ENCODE measurements around the gene NTNG1. TPM values are rescaled to one million over a fixed set of nuclear protein-coding genes. Genes with fewer than 3 reads are reported as not detected.

Gene NTNG1
- total RNA-seq, 1 experiment from 2014 or later = 1.5 TPM

DNA sequence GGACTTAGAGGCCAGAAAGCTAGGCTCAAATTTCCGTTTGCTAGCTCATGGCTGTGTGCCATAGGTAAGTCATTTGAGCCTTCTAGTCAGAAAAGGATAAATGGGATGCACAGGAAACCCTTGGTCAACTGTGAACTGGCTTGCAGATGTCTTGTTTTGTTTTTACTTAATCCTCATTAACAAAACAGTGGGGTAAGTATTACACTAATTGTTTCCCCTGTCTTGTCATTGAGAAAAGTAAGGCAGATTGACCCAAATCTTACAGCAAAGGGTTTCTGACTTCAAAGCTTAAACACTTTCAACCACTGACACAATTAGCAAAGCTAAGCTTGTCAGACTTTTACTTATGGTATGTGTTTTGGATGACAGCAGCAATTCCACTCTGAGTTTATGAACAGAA, 291.3 kb downstream of the NTNG1 start:
- no peak overlapping the region for H2BK120ac ChIP-seq (ENCODE audit: low read depth, low read length, poor library complexity, severe bottlenecking)
- H3T11ph ChIP-seq (ENCODE audit: low read length) = no peak overlapping the region
- no peak overlapping the region for H3K56ac ChIP-seq (ENCODE audit: insufficient read length, low read depth, low read length)
- no peak overlapping the region for H3K23ac ChIP-seq (ENCODE audit: insufficient read length, low read depth, low read length)
- H4K5ac ChIP-seq (ENCODE audit: insufficient read length, low read depth, low read length) = no peak overlapping the region
- no peaks in the 10 kb centered on the region for H3K23me2 ChIP-seq (ENCODE audit: insufficient read length, low read depth, low read length, poor library complexity, severe bottlenecking)
- no peak overlapping the region for H3K9ac ChIP-seq (ENCODE audit: extremely low read depth, insufficient read length, low read length)
- no peak overlapping the region for H3K27ac Mint-ChIP-seq
- no peak overlapping the region for H3K27ac ChIP-seq (ENCODE audit: insufficient read length, low read depth, low read length)
- H2AFZ ChIP-seq (ENCODE audit: low read length) = no peak overlapping the region
- peaks cover 0 to 2% (median 0%) of the 10 kb centered on the region in 3 experiments; a peak in 2 of 7 replicates for H3K36me3 Mint-ChIP-seq (ENCODE audit: insufficient read depth in 1 of 3, low read depth in 3 of 3)
- H3K4me2 ChIP-seq (ENCODE audit: insufficient read depth, insufficient read length, low read length) = no peak overlapping the region
- WGBS (ENCODE audit: extremely low coverage, insufficient read length, low lambda C conversion rate) = no CpG with 5 or more reads among the region's 1 CpG
- no peaks in the 10 kb centered on the region for H3K9me3 ChIP-seq (ENCODE audit: control insufficient read depth, low read depth, low read length)
- DNase-seq = no peak
- H3K27me3 ChIP-seq (ENCODE audit: insufficient read depth, low read length) = no peaks in the 10 kb centered on the region
- H3K4me3 Mint-ChIP-seq = no peak overlapping the region
- H3K4me1 ChIP-seq (ENCODE audit: insufficient read depth, low read length) = peaks cover 3% of the 10 kb centered on the region; the same call in 1 of the 2 replicates
- H3K79me2 ChIP-seq (ENCODE audit: insufficient read depth, low read length) = no peaks in the 10 kb centered on the region
- H4K20me1 ChIP-seq (ENCODE audit: control insufficient read depth, insufficient read depth, insufficient read length) = no peaks in the 10 kb centered on the region
- H2AK5ac ChIP-seq (ENCODE audit: insufficient read length, low read length) = no peak overlapping the region
- H3K79me1 ChIP-seq (ENCODE audit: insufficient read depth, low read depth, low read length, poor library complexity, severe bottlenecking) = no peaks in the 10 kb centered on the region
- H4K91ac ChIP-seq (ENCODE audit: insufficient read length, low read depth, low read length) = no peak overlapping the region
- H3K18ac ChIP-seq (ENCODE audit: insufficient read length, low read depth, low read length) = no peak overlapping the region
- H2BK12ac ChIP-seq (ENCODE audit: insufficient read length, low read depth, low read length) = no peak overlapping the region
- no peaks in the 10 kb centered on the region; a peak in 1 of 5 replicates for H3K9me3 Mint-ChIP-seq
- peaks cover 27 to 30% of the 10 kb centered on the region in 2 experiments for H3K4me1 Mint-ChIP-seq
- H2BK5ac ChIP-seq (ENCODE audit: insufficient read length, low read length) = no peak overlapping the region
- no peak for TF ChIP-seq CTCF (conservative IDR thresholded peaks at IDR 0.05)
- H2BK20ac ChIP-seq (ENCODE audit: low read depth, low read length, poor library complexity, severe bottlenecking) = no peak overlapping the region
- no peak overlapping the region for H4K8ac ChIP-seq (replicated peaks; ENCODE audit: insufficient read length, low read depth, low read length)
- no peak overlapping the region for H3K4ac ChIP-seq (ENCODE audit: low read depth, low read length)
- no peak overlapping the region for H3K14ac ChIP-seq (ENCODE audit: insufficient read depth, low read length)
- H3K27me3 Mint-ChIP-seq (ENCODE audit: low read depth) = no peaks in the 10 kb centered on the region; the same call in 1 of the 2 replicates
- no peak overlapping the region for H2BK15ac ChIP-seq (ENCODE audit: low read depth, low read length)
